Neural progenitor cell (in vitro differentiated cells): ENCODE data around the gene KIF25. TPM values are rescaled to one million over a fixed set of nuclear protein-coding genes. Genes with fewer than 3 reads are reported as not detected.

Experiments used
- DNase-seq: peaks from one replicate; pipeline ENCODE4 v3.0.0-alpha.2; 2016; ENCODE audit warnings: low spot score
- H2AFZ ChIP-seq: fragments of 200-600 bp; sonication (generic); replicated peaks from 2 replicates; pipeline ENCODE4 v1.6.1; 2016; ENCODE audit warnings: antibody characterized with exemption
- H3F3A ChIP-seq: fragments of 200-600 bp; sonication (generic); 2 replicates; pipeline ENCODE4 v1.6.1; 2016; ENCODE audit warnings: antibody characterized with exemption, low read depth
- H3K27ac ChIP-seq: fragments of 200-600 bp; sonication (generic); 2 replicates; pipeline ENCODE4 v1.5.1; 2016; ENCODE audit warnings: mild to moderate bottlenecking
- H3K27me3 ChIP-seq: fragments of 200-600 bp; sonication (generic); 2 replicates; pipeline ENCODE4 v1.6.1; 2016; ENCODE audit warnings: mild to moderate bottlenecking, moderate library complexity
- H3K36me3 ChIP-seq: fragments of 200-600 bp; sonication (generic); 2 replicates; pipeline ENCODE4 v1.5.1; 2016
- H3K4me1 ChIP-seq: fragments of 200-600 bp; sonication (generic); 2 replicates; pipeline ENCODE4 v1.6.1; 2016; ENCODE audit warnings: mixed run types
- H3K4me2 ChIP-seq: fragments of 200-600 bp; sonication (generic); 2 replicates; pipeline ENCODE4 v1.6.1; 2016
- H3K4me3 ChIP-seq: fragments of 200-600 bp; sonication (generic); 2 replicates; pipeline ENCODE4 v1.5.1; 2016
- H3K79me2 ChIP-seq: fragments of 200-600 bp; sonication (generic); 2 replicates; pipeline ENCODE4 v1.6.1; 2016; ENCODE audit warnings: low read depth
- H3K9ac ChIP-seq: fragments of 200-600 bp; sonication (generic); 2 replicates; pipeline ENCODE4 v1.6.1; 2016
- H3K9me3 ChIP-seq: fragments of 200-600 bp; sonication (generic); 2 replicates; pipeline ENCODE4 v1.5.1; 2016; ENCODE audit warnings: low read depth
- H4K20me1 ChIP-seq: fragments of 200-600 bp; sonication (generic); 2 replicates; pipeline ENCODE4 v1.6.1; 2016; ENCODE audit warnings: low read depth
- H3K27ac Mint-ChIP-seq: 3 replicates; pipeline ENCODE4 v1.8.0; 2021; ENCODE audit warnings: mixed read lengths
- H3K27me3 Mint-ChIP-seq: 2 replicates; pipeline ENCODE4 v1.8.0; 2022; ENCODE audit warnings: low read depth, mild to moderate bottlenecking, inconsistent platforms, moderate library complexity, mixed read lengths; ENCODE audit not compliant: insufficient read depth
- H3K36me3 Mint-ChIP-seq: 3 replicates; pipeline ENCODE4 v1.8.0; 2021; ENCODE audit warnings: mixed read lengths
- H3K4me1 Mint-ChIP-seq: 3 replicates; pipeline ENCODE4 v1.8.0; 2021; ENCODE audit warnings: mixed read lengths
- H3K4me3 Mint-ChIP-seq: 3 replicates; pipeline ENCODE4 v1.8.0; 2021; ENCODE audit warnings: mild to moderate bottlenecking, moderate library complexity, mixed read lengths
- H3K9me3 Mint-ChIP-seq: 3 replicates; pipeline ENCODE4 v1.8.0; 2020; ENCODE audit warnings: mixed read lengths
- EZH2 ChIP-seq: fragments of 200-600 bp; sonication (generic); IDR thresholded peaks from 2 replicates; pipeline ENCODE4 v1.6.1; 2017; ENCODE audit warnings: antibody characterized with exemption, mild to moderate bottlenecking, moderate library complexity
- EZH2phosphoT487 ChIP-seq: fragments of 200-600 bp; sonication (generic); IDR thresholded peaks from 2 replicates; pipeline ENCODE4 v1.6.1; 2017; ENCODE audit warnings: antibody characterized with exemption
- total RNA-seq: library from RNA; depleted of rRNA; stranded (reverse); fragments of >200 nt; gene quantifications from 2 replicates; pipeline ENCODE4 v1.2.3, GENCODE V29; 2015; ENCODE audit warnings: low replicate concordance
- TF ChIP-seq, protein P1 (sequence below): fragments of 200-600 bp; sonication (generic); IDR thresholded peaks from 2 replicates; pipeline ENCODE4 v1.5.1; 2017; ENCODE audit warnings: antibody characterized with exemption, mild to moderate bottlenecking

The KIF25 gene
- total RNA-seq, 1 donor from 2014 or later, result 1.2 TPM

DNA sequence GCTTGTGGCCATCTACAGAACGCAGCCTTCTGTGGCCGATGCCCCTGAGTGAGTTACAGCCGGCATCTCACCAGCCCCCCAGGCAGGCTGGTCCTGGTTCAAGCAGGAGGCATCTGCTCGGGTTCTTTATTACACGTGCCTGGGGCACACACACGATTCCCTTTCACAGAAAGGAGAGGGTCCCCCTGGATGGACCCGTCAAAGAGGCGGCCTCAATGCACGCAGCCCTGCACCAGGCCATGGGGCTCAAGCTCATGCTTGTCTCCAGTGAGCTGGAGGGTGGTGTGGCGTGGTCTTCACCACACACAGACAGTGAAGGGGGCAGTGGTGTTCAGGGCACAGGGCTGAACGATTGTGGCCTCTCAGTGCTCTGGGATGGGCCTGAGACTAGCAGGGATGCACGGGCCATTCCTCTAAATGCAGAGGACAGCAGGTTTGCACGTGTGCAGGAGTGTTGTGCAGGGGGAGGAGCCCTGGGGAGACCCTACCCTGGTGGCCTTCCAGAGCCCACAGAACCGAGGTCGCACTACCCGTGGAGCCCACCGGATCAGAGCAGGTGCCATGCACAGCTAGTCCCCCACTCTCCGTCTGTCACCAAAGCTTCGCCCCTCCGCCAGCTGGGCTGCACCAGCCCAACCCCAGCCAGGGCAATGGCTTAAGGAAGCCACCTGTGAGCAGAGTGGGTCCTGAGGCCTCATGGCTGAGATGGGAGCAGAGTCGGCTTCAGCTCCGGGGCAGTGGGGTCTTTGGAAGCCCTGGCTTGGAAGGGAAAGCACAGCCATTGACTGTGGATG is 58.4 kb downstream of the KIF25 start:
- Mint-ChIP-seq H3K9me3 (no peaks in the 10 kb centered on the region), H3K4me1 (peaks cover 3% of the 10 kb centered on the region), H3K4me3 (no peak overlapping the region), H3K27me3 (peaks cover 4% of the 10 kb centered on the region), H3K27ac (no peak overlapping the region), H3K36me3 (no peaks in the 10 kb centered on the region)
- no peak overlapping the region for H3K9ac ChIP-seq
- H3K27me3 ChIP-seq, result no peaks in the 10 kb centered on the region
- no peaks in the 10 kb centered on the region for H3K4me1 ChIP-seq
- H3K9me3 ChIP-seq, result no peaks in the 10 kb centered on the region
- H3K79me2 ChIP-seq, result no peaks in the 10 kb centered on the region
- no peak overlapping the region for H2AFZ ChIP-seq
- H3K4me3 ChIP-seq, result no peak overlapping the region
- no peak overlapping the region for H3K27ac ChIP-seq
- TF ChIP-seq, protein P1, sequence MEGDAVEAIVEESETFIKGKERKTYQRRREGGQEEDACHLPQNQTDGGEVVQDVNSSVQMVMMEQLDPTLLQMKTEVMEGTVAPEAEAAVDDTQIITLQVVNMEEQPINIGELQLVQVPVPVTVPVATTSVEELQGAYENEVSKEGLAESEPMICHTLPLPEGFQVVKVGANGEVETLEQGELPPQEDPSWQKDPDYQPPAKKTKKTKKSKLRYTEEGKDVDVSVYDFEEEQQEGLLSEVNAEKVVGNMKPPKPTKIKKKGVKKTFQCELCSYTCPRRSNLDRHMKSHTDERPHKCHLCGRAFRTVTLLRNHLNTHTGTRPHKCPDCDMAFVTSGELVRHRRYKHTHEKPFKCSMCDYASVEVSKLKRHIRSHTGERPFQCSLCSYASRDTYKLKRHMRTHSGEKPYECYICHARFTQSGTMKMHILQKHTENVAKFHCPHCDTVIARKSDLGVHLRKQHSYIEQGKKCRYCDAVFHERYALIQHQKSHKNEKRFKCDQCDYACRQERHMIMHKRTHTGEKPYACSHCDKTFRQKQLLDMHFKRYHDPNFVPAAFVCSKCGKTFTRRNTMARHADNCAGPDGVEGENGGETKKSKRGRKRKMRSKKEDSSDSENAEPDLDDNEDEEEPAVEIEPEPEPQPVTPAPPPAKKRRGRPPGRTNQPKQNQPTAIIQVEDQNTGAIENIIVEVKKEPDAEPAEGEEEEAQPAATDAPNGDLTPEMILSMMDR, result no peak
- TF ChIP-seq EZH2phosphoT487 (no peak), EZH2 (no peak)
- H3F3A ChIP-seq, result no peaks in the 10 kb centered on the region
- no peaks in the 10 kb centered on the region for H3K36me3 ChIP-seq
- no peak overlapping the region for H3K4me2 ChIP-seq
- H4K20me1 ChIP-seq, result no peaks in the 10 kb centered on the region
- no peak for DNase-seq

DNA sequence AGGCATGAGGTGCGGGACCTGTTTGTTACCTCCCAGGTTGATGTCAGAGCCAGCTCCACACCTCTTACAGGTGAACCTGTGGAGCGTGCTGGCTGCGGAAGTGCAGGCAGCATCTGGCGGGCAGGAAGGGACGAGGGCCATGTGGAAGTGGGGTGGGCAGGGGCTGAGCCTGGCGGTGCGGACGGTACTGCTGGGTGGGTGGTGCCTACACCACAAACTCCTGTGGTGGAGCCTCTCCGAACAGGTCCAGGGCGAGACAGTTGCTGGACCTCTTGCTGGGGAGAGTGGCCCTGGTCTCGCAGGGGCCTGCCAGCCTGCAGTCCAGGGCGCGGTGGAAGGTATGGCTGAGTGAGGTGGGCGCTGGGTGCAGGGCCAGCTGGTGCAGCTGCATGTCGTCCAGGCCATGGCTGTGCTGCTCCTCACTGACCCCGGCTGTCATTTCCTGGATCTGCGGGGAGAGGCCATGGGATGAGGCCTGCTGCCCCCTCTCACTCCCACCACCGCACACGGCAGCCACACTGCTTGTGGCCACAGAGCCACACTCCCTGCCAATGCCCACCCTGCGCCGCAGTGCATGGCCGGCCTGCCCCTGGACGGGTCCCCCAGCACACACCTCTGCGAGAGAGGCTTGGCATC is 59.5 kb downstream of the KIF25 start:
- Histone ChIP-seq H3K4me1 (no peaks in the 10 kb centered on the region), H3K36me3 (no peaks in the 10 kb centered on the region), H3K4me2 (no peak overlapping the region), H3K27ac (no peak overlapping the region), H2AFZ (no peak overlapping the region), H4K20me1 (no peaks in the 10 kb centered on the region), H3K4me3 (no peak overlapping the region), H3F3A (no peaks in the 10 kb centered on the region), H3K79me2 (no peaks in the 10 kb centered on the region), H3K9ac (no peak overlapping the region), H3K27me3 (no peaks in the 10 kb centered on the region), H3K9me3 (no peaks in the 10 kb centered on the region)
- Mint-ChIP-seq H3K4me3 (no peak overlapping the region), H3K27me3 (peaks cover 4% of the 10 kb centered on the region), H3K4me1 (peaks cover 8% of the 10 kb centered on the region), H3K9me3 (no peaks in the 10 kb centered on the region), H3K27ac (no peak overlapping the region), H3K36me3 (no peaks in the 10 kb centered on the region)
- no peak for TF ChIP-seq EZH2
- no peak for DNase-seq

DNA sequence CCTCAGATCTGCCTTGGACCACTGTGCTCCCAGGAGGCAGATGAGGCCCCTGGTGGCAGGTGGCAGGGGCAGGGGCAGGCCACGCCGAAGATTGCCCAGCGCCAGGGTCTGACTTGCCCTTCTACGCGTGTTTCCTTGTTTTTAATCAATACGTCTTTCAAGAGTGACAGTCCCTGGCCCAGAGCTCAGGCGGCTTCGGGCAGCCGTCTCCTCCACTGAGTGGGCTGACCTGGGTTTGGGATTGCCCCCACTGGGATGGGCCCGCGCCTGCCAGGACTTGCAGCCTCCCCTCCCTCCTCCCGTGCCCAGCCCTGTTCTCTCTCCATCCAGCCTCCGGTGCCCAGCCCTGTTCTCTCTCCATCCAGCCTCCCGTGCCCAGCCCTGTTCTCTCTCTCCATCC is 60.4 kb downstream of the KIF25 start:
- no peaks in the 10 kb centered on the region for H3F3A ChIP-seq
- H4K20me1 ChIP-seq, result no peaks in the 10 kb centered on the region
- Mint-ChIP-seq H3K27me3 (peaks cover 5% of the 10 kb centered on the region), H3K4me3 (no peak overlapping the region), H3K4me1 (peaks cover 8% of the 10 kb centered on the region), H3K36me3 (no peaks in the 10 kb centered on the region), H3K27ac (no peak overlapping the region), H3K9me3 (no peaks in the 10 kb centered on the region)
- H3K27ac ChIP-seq, result no peak overlapping the region
- no peaks in the 10 kb centered on the region for H3K36me3 ChIP-seq
- no peak for DNase-seq
- H3K4me1 ChIP-seq, result no peaks in the 10 kb centered on the region
- no peaks in the 10 kb centered on the region for H3K79me2 ChIP-seq
- H3K4me2 ChIP-seq, result no peak overlapping the region
- H2AFZ ChIP-seq, result no peak overlapping the region
- no peak overlapping the region for H3K9ac ChIP-seq
- no peak overlapping the region for H3K4me3 ChIP-seq
- TF ChIP-seq EZH2 (no peak), EZH2phosphoT487 (no peak)
- TF ChIP-seq, protein P1, result no peak
- H3K9me3 ChIP-seq, result no peaks in the 10 kb centered on the region
- H3K27me3 ChIP-seq, result no peaks in the 10 kb centered on the region
